NCI-H2196 treated with DMSO at 0.1 percent for 48 hours (cell line): Measurements from ENCODE around the gene MAGEB3.

ENCODE experiments used
- DNase-seq: peaks from one replicate; lab custom pipeline; 2025; ENCODE audit not compliant: unreplicated experiment; lab: John Stamatoyannopoulos, UW

The MAGEB3 gene

GRCh38 chrX:30275498-30275897 is 45.0 kb downstream of the MAGEB3 start:
- no peak for DNase-seq

DNA sequence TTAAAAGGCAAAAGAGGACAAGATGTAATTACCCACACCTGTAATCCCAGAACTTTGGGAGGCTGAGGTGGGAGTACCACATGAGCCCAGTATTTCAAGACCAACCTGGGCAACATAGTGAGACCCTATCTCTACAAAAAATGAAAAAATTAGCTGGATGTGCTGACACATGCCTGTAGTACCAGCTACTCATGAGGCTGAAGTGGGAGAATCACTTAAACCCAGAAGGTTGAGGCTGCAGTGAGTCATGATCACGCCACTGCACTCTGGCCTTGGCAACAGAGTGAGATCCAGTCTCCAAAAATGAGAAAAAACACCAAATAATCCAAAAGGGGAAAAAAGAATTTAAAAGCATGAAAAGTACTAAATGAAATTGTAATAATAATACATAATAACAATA is 47.9 kb downstream of the MAGEB3 start:
- DNase-seq: no peak

GRCh38 chrX:30280428-30280827 is 50.0 kb downstream of the MAGEB3 start:
- DNase-seq: no peak

DNA sequence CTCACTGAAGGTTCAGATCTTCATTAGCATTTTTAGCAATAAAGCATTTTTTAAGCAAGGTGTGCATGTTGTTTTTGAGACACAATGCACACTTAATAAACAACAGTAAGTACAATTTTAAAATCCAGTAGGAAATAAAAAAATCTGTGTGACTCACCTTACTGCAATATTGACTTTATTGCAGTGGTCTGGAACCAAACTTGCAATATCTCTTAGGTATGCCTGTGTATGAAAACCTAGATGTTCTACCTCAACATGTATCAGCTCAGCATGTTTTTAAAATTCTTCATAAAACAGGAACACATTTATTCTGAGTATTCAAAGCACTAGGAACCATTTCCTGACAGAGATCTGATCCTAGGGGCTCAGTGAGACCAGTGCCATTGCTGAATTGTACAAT is 52.1 kb downstream of the MAGEB3 start:
- DNase-seq: no peak

GRCh38 chrX:30283456-30284200 is 53.2 kb downstream of the MAGEB3 start:
- DNase-seq: no peak
